Muscle of back (tissue), 11 donors: ENCODE data around the gene SF1. TPM values are rescaled to one million over a fixed set of nuclear protein-coding genes. Genes with fewer than 3 reads are reported as not detected.

Source experiments
- DNase-seq, 3 donors: peaks; one replicate each; pipeline versions ENCODE4 v3.0.0 to v3.0.0-alpha.2; 2013
- polyA plus RNA-seq, 10 donors: library from polyadenylated mRNA; unstranded; fragments of 120-200 nt; gene quantifications; one replicate each; pipeline ENCODE4 v1.2.1, GENCODE V29; 2013; ENCODE audit not compliant: insufficient read length in 10 of 10

The SF1 gene
- polyA plus RNA-seq, 10 donors = 158 to 288 (median 220) TPM

DNA sequence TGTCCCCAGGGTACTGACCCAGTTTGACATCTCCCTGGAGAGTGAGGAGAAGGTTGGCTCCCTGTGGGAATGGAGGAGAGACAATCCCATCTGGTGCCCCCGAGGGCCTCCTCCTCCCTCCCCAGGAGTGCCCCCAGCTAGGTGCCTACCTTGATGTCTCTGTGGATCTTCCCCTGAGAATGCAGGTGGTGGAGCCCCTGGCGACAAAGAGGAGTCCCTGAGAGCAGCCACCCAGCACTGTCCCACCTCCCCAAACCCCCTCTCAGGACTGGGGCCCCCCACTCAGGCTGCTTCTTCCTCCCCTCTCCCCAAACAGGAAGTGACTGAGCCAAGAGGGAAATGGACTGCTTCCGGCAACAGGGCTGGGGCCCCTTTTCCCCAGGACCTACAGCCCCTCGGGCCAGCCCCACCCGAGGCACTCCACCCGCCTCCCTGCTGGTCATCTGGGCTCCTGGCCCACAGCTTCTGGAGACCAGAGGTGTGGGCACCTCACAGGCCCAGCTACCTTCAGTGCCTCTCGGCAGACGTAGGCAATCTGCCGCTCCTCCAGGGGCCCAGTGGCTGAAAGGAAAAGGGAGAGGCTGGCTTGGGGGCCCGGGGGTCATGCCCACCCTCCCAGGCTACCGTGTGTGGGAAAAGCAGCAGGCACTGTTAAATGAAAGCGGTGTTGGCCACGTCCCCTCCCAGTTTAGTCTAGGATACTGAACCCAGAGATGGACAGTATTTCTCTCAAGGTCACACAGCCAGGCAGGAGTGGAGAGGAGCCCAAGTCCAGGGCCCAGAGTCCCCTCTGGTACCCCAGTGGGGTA lies 23.4 kb upstream of the SF1 start:
- no peak for DNase-seq

DNA sequence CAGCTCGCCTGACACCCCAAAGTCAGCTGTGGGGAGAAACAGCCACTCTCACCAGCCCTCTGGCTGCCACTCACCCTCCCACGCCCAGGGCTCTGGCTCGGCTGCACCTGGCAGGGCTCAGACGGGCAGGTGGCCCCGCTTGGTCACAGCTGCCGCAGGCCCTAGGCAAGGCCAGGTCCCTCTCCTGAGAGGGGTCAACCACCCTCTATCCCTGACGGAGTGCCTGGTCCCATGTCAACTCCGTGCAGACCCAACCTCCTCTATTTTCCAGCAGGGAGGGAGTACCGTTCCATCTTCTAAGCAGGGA lies 22.8 kb upstream of the SF1 start:
- no peak for DNase-seq

DNA sequence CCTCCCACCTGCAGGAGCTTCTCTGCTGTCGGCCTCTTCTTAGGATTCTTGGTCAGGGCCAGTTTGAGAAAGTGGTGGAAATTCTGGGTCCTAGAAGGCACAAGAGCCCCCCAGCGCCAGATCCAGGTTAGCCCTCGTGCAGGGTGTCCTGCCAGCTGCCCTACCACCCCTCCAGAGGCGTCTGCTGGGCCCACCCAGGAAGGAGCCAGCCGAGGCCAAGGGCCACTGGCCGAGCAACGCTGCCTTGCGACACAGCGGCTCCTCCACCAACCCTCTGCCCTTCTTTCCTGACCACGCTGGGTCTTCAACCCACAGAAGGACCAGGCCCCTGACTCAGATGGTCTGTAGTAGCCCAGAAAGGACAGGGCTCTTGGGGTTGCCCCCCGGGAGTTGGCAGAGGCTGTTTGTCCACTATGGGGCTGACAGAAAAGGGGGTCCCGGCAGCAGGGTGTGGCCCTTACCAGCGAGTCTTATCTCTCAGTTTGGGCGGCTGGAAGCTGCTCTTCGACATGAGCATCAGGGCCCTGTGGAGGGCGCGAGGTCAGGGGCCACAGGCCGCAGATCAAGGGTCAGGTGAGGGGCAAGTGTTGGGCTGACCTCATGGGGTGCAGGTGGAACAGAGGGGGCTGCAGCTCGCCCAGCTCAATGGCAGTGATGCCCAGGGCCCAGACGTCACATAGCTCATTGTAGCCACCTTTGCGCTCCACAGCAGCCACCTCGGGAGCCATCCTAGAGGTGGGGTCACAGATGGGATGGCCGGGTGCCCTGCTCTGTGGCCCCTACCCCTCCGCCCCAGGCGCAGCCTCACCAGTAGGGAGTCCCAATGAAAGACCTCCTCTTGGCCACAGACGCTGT lies 22.2 kb upstream of the SF1 start:
- DNase-seq = no peak

DNA sequence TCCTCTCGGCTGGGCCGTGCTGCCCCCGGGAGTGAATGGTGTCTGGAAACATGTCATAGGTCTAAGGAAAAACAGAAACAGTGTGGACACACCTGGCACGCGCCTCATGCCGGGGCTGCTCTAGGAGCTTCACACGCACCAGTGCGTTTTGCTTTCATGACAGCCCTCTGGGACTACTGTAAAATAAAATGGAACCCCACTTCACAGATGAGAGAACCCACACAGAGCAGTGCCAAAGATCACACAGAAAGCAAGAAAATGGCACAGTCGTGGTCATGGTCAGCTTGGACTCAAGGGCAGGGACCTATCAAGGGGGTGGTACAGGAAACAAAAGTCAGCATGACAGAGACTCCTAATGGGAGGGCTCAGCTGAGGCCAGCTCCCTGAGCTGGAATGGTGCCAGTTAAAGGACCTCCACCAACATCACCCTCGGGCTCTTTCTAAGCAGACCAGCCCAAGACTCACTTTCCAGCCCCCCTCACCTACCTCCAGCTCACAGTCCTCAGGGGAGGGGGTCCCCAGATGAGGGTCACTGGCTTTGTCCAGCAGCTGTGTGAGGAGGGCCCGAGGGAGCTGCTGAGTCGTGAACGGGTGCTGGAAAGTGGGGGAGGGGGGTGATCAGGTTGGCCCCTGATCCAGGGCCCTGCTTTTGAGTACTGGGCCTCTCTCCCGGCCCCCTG lies 21.4 kb upstream of the SF1 start:
- DNase-seq = no peak

DNA sequence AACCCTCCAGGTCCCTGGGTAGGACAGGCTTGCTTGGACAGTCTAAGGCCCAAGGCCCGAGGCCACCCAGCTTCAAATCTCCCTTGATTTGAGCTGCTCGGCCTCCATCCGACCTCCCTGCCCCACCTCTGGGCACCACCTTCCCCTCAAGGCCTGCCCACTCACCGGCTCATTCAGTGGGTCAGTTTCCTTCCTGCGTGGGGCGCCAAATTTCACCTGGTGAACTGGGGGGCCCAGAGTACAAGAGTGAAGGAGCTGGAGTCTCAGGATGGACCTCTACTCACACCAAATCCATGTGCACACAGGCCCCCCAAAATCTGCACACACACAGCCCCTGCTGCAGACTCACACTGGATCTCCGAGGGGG lies 20.9 kb upstream of the SF1 start:
- DNase-seq = no peak

DNA sequence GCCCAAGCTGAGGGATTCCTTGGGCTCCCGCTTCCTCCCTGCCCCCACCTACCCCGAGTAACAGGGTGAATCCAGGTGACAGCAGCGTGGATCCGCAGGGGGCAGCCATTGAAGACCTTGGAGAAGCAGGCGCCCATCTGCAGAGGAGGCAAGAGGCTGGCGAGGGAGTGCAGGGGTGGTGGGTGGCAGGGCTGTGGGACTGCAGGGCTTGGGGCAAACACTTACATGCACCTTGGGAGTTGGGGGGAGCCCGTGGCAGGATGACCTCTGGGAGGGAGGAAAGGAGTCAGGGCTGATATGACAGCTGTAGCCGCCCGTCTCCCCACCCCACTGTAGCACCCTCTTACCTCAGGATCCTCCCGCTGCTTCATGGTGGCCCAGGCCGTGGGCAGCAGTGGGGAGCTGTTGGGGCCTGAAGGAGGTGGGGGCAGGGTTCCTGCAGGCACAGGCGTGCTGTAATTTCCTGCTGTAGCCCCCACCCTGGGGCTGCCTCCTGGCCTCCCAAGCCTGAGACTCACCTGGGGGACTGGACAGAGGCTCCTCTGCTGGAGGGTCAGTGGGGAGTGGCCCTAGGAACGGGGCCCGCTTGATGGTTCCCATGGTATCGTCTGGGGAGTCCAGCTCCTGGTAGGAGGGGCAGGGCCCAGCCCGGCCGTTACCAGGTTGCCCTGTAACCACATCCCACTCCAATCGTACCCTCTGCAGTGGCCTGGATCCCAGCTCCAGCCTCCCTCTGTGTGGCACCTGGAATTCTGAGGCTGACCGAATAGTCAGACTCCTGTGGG lies 18.6 kb upstream of the SF1 start:
- no peak for DNase-seq

DNA sequence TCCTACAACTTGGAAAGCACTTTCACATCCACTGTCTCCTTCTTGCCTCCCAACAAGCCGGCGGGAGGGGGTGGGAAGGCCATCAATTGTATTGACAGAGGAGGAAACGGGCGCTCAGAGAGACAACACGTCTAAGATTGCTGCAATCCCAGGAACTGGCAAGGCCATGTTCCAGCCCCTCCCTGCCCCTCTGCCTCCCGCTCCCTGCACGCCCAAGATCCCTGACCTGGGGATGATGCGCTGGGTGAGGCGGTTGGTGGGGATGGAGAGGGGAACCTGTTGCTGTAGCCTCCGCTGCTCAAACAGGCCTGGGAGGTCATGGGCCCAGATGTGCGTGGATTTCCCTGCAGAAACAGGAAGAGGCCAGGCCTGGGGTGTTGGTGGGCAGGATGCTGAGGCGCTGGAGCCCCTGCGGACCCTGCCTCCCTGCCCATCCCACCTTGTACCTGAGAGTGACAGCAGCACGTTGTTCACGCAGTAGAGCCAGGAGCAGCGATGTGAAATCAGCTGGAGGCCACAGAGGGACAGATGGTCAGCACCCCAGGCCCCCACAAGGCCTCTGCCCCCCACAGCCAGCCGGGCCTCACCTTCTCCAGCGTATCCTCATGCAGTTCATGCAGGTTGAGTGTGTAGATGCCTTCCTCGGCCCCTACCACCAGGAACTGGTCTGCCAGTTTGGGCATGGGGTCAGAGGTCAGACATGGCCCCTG lies 17.9 kb upstream of the SF1 start:
- no peak for DNase-seq

DNA sequence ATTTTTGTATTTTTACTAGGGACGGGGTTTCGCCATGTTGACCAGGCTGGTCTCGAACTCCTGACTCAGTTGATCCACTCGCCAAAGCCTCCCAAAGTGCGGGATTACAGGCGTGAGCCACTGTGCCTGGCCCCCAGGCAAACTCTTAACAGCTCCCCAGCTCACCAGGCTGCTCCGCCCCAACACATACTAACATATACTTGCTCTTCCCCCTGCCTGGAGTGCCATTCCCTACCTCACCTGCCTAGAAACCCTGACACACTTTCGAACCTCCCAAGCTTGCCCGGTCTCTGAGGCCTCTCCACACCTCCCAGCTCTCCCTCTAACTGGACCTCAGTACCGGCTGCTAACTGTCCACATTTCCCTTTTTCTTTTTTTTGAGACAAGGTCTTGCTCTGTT lies 16.2 kb upstream of the SF1 start:
- DNase-seq = no peak

DNA sequence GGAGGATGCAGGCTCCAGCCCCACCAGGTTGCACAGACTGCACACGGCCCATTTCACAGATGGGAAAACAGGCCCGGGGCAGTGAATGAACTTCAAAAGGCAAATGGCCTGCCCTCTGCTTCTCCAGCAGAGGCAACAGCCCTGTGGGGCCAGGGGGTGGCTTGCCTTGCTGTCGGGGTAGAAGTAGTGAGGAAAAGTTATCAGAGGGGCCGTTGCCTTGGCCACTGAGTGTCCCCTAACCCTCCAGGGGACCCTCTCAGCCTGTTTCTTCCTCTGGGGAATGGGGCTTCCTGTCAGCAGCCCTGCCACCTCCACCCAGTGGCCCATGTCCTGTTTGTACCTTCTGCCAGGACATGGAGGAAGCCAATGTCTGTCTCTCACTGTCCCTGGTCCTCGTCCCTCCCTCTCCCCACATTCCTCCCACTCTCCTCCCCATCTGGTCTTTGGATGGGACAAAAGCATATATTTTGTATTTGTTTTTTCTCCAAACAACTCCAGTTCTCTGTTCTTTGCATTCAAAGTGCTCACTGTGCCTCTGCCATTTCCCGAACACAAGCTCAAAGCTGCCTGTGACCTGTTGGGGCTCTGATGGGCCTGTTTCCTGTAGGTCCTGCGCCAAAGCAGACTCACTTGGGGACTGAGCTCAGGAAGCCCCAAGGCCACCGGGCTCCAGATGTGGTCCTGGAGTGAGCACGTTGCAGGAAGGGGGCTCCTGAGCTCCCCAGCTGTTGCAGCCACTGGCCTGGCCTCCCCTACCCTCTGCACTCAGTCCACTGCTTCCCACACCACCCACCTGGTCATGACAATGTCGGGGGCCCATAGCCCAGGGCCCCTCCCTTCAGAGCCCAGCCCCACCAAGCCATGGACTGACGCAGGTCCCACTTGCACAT lies 15.2 kb upstream of the SF1 start:
- DNase-seq = peak in 2 of 3 donors; percentile 44 to 74

DNA sequence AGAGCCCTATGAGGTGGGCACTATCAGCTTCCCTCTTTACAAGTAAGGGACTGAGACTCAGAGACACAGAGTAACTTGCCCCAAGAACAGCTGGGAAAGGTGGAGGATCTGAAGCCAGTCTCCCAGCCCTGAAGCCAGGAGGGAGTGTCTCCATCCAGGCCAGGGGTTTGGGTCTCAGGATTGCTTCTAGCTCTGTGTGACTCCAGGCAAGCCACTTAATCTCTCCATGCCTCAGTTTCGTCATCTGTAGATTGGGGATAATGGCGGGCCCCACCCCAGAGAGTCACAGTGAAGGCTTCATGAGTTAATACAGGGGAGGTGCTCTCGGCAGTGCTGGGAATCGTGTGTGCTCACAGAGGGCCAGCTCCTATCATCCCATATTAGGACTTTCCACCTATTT lies 14.1 kb upstream of the SF1 start:
- DNase-seq = no peak

DNA sequence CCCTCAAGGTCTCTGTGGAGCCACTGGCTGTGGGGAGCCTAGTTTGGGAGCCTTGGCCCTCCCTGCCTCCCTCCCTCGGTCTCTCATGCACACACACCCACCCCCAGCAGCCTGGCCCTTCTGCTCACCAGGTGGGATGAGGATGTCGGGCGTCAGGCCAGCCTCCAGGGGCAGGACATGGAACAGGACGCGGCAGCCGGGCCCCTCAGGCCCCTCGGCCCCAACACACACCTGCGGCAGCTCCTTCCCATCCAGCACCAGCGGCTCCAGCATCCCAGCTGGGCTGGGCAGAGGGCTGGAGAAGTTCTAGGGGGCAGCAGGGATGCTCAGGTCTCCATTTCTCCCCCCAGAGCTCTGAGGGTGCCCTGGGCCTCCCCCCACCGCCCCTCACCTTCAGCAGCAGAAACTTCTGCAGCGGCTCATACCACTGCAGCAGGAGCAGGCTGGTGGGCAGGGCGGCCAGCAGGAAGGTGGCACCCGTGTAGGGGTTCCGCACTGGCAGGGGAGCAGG lies 13.5 kb upstream of the SF1 start:
- DNase-seq = no peak

DNA sequence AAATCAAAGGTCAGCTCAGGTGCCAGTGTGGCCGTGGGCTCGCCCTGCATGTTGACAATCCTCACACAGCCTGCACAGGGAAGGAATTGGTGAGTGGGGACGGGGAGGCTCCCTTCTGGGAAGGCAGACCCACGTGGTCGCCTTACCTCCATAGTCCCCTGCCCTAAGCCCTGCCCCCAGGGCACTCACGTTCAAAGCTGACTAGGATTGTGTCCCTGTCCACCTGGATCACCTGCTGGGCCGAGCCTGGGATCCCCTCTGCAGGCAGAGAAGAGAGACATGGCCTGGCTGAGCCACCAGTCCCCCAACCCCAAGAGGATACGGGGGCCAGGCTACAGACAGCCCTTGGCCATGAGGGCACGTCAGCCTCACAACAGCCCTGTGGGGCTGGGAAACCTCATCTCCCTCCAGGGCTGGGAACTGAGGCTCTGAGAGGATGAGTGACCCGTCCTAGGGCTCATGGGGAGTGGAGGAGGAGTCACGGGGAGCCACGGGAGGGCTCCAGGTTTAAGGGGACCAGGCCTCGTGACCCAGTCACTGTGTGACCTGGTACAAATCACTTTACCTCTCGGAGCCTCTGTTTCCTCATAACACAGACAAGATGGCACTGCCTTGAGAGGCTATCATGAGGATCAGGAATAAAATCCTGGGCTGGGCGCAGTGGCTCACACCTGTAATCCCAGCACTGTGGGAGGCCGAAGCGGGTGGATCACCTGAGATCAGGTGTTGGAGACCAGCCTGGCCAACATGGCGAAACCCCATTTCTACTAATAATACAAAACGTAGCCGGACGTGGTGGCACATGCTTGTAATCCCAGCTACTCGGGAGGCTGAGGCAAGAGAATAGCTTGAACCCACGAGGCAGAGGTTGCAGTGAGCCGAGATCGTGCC lies 12.1 kb upstream of the SF1 start:
- DNase-seq = no peak

DNA sequence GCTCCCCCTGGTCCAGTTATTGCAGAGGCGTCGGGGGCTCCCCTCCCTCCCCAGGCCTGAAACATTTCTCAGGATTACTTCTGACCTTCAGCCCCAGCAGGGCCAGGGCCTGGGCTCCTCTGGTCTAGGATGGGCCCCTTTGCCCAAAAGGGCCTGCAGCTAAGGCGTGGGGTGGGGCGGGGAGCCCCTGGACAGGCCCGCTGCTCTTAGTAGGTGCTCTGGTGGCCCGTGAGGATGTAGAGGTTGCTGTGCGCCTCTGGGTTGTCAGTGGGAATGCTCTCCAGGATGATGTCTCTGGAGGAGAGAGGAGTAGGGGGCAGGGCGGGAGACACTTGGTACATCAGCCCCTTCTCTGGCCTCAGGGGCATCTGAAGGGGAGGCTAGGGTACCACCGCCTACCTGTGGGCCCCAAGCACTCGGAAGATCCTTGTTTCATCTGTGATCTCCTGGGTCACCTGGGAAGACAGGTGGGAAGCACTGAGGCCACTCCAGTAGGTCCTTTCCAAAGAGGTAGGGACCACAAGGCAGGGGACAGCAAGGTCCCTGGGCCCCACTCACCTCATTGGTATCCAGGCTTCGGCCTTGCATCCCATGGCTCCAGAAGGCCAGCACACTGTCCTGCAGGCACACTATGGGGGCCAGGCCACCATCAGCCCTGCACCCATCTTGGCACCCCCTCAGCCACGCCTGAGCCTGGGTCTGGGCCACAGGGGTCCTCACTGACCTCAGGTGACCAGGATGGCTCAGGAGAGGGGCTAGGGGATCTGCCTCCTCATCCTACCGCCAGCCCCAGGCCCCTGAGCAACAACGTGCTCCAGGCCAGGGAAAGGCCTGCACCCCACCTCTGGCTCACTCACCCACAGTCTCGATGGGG lies 11.2 kb upstream of the SF1 start:
- no peak for DNase-seq

DNA sequence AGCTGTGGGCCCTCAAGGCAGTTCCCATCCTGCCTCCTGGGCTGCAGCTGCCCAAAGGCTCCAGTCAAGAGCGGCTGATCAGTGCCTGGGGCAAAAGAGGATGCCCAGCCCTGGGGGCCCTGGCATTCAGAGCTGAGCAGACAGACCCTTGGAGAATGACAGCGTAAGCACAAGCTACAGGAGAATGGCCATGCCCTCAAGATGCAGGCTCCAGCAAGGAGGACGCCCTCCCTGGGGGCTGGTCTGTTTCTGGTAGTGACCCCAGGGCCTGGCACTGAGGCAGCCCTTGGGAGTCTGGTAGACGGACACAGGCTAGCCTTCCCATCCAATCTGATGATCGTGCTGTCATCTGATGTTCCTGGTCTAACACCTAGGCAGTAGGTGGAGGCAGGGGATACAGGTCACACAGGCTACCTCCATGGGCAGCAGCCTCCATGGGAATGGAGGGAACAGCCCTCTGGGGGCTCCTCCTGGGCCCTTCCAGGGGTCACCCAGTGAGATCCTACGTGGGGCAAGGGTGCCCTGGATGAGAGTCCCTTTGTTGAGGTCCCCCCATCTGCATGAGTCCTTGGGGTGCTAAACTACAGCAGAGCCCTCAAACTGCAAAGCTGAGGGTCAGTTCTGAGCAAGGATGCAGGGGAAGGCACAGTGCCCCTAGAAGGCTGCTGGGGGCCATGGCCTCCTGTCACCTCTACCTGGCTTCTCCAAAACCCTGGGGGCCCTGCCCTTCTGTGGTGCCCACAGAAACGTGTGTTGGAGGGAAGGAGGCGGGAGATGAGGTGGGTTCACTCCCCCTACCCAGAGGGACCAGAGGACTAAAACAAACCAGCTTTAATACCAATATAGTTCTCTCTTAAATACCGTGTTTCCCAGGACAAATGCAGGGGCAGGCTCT lies 10.2 kb upstream of the SF1 start:
- no peak for DNase-seq

DNA sequence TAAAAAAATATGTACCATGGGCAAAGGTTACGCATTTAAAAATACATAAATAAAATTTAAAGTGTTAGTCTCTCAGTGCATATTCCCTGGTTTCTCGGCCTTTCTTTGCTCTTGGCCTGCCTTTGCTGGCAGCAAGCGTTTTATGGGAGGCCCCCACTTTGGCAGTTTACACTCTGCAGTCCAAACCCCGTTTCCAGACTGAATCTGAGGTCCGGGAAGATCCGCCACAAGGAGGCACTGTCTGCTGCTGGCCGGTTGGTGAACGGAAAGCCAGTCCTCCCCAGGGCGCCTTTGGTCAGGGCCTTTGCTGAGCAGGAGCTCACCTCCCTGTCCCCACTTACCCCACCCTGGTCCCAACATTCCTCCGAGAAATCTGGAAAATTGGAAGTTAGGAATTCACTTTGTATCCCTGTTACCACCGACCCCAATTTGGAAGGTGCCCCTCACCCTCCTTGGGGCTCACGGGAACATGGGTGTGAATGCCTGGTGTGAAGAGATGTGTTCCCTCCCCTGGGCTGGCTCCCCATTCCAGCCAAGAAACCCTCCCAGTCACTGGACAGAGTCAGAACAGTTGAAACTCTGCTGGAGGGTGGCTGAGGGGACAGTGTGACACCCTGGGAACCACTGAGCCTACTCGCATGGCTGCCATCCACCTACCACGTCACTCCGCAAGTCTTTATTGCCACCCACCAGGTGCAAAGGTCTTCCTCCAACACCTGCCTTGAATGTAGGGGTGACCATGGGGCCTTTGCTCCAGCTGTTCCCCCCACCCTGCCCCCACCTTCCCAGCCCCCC lies 9.4 kb upstream of the SF1 start:
- peak in 2 of 3 donors; percentile 46 to 65 for DNase-seq

DNA sequence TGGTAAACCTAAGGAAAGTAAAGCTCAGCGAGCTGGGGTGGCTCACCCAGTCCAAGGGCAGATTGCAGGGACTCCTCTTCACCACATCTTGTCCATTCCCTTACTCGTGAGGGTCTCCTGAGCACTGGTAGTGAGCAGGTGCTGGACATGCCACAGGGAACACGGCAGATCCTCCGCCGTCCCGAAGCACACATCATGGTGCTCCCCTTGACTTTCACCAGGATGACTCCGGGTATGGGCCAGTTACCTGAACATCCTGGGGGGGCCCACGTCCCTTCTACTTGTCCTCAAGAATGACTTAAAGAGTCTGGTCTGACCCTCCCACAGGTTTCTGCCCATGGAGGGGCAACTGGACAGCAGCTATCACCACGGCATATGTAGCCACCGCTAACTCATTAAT lies 8.0 kb upstream of the SF1 start:
- no peak for DNase-seq
